Thyroid gland (tissue), 4 donors: Measurements from ENCODE around the gene LOXHD1. TPM values are rescaled to one million over a fixed set of nuclear protein-coding genes. Genes with fewer than 3 reads are reported as not detected.

Experiments used
- DNase-seq, 2 donors: peaks; one replicate each; pipeline ENCODE4 v3.0.0-alpha.2; 2019
- H3K27ac ChIP-seq, 3 donors: fragments of 200-600 bp; sonication (generic); 1 replicate in 2 of 3; 2 replicates in 1 of 3; pipeline ENCODE4 v1.5.1; 2016 to 2019; ENCODE audit warnings: mild to moderate bottlenecking in 1 of 3, moderate library complexity in 1 of 3
- H3K27me3 ChIP-seq: fragments of 200-600 bp; sonication (generic); one replicate; pipeline ENCODE4 v1.5.1; 2019
- H3K36me3 ChIP-seq, 2 donors: fragments of 200-600 bp; sonication (generic); one replicate each; pipeline ENCODE4 v1.5.1; 2016 to 2019
- H3K4me1 ChIP-seq, 2 donors: fragments of 200-600 bp; sonication (generic); one replicate each; pipeline ENCODE4 v1.5.1; 2017 to 2019
- H3K4me3 ChIP-seq, 3 donors: fragments of 200-600 bp; sonication (generic); replicated peaks in 1 of 3; 1 replicate in 2 of 3; 2 replicates in 1 of 3; pipeline ENCODE4 v1.5.1; 2016; ENCODE audit warnings: mild to moderate bottlenecking in 1 of 3
- H3K9me3 ChIP-seq: fragments of 200-600 bp; sonication (generic); one replicate; pipeline ENCODE4 v1.5.1; 2017
- POLR2A ChIP-seq, 2 donors: fragments of 450-650 bp; IDR thresholded peaks; one replicate each; pipeline ENCODE4 v1.6.1; 2017; ENCODE audit warnings: antibody characterized with exemption in 2 of 2, mild to moderate bottlenecking in 2 of 2, moderate library complexity in 1 of 2
- WGBS, 2 donors: methylation state at CpG; one replicate each; pipeline ENCODE4 v1.1.5; 2017; 5-methylcytosine and 5-hydroxymethylcytosine counted together
- intact Hi-C: fragments of 100-400 bp; cut with DNase I; formaldehyde crosslinking; loops from one replicate; pipeline ENCODE4 v1.15.1; 2023
- total RNA-seq, 4 donors: library from RNA; depleted of rRNA; stranded (reverse); fragments of >200 nt; gene quantifications; one replicate each; pipeline ENCODE4 v1.2.3, GENCODE V29; 2016
- TF ChIP-seq, protein P1 (sequence below), 6 experiments: fragments of 200-600 bp in 3 of 6; fragments of 450-650 bp in 3 of 6; sonication (generic) in 3 of 6; IDR thresholded peaks; one replicate each; pipeline ENCODE4 v1.5.1; 2016 to 2019; ENCODE audit warnings: antibody characterized with exemption in 6 of 6, mild to moderate bottlenecking in 2 of 6, inconsistent platforms in 1 of 6, moderate library complexity in 1 of 6

The LOXHD1 gene
- total RNA-seq, 4 donors from 2014 or later = 0.11 to 0.83 (median 0.32) TPM

DNA sequence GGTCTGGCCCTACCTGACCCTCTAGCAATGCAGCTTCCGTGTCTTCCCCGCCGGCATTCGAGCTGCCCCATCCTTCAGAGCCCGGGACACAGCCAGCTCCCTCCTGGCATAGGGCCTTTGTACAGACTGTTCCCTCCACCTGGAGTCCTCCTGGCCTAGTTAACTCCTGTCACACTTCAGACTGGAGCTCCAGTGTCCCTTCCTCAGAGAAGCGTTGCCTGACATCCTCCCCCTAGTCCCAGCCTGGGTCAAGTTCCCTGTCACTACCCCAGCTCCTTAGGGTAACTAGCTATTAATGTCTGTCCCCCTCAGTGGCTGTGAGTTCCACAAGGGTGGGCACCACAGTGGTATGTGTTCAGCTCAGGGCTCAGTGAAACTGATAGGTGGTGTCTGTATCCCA lies 45.5 kb upstream of the LOXHD1 start:
- no peak for TF ChIP-seq POLR2A (IDR thresholded peaks at IDR 0.05)
- TF ChIP-seq, protein P1, sequence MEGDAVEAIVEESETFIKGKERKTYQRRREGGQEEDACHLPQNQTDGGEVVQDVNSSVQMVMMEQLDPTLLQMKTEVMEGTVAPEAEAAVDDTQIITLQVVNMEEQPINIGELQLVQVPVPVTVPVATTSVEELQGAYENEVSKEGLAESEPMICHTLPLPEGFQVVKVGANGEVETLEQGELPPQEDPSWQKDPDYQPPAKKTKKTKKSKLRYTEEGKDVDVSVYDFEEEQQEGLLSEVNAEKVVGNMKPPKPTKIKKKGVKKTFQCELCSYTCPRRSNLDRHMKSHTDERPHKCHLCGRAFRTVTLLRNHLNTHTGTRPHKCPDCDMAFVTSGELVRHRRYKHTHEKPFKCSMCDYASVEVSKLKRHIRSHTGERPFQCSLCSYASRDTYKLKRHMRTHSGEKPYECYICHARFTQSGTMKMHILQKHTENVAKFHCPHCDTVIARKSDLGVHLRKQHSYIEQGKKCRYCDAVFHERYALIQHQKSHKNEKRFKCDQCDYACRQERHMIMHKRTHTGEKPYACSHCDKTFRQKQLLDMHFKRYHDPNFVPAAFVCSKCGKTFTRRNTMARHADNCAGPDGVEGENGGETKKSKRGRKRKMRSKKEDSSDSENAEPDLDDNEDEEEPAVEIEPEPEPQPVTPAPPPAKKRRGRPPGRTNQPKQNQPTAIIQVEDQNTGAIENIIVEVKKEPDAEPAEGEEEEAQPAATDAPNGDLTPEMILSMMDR (IDR thresholded peaks at IDR 0.05) = no peak
- Histone ChIP-seq H3K4me3 (no peak overlapping the region), H3K4me1 (no peaks in the 10 kb centered on the region), H3K36me3 (no peaks in the 10 kb centered on the region), H3K27ac (no peak overlapping the region), H3K9me3 (no peaks in the 10 kb centered on the region), H3K27me3 (no peaks in the 10 kb centered on the region)
- intact Hi-C loops = no loop called here
- 79 to 92% methylated on average over 6 of the region's 6 CpGs for WGBS, 2 donors
- DNase-seq = no peak

DNA sequence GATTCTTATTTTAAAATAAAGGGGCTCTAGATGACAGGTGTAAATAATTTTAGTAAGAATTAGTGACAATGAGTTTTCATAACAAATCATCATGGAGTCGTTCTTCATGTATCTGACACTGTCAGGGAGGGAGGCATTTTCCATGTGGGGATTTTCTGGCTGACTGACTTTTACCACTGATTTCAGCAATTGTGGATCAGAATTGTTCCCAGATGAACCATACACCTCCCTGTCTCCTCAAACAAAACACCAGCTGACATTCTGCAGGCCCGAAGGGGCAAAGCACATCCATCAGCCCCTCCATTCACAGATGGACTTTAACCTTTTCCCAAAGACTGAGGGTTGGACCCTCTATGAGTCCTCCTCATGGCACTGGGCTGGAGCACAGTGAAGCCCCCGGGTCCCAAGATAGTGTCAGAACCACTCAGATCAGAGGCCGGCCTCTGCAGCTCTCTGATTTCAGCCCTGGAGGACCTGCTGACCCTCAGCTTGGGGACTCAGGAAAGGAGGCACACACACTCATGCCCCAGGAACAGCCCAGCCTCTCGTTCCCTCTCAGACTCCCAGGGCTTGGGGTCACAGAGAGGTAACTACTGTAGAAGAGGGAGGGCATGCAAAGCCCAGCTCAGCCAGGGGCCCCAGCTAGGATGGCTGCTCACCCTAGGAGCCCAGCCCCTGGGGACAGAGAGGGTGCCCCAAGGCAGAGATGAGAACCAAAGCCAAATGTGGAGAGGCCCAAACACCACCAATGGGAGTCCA lies 43.2 kb upstream of the LOXHD1 start:
- no peaks in the 10 kb centered on the region for H3K36me3 ChIP-seq
- no peaks in the 10 kb centered on the region for H3K9me3 ChIP-seq
- no peak overlapping the region for H3K27ac ChIP-seq
- 62% methylated on average over 4 to 5 of the region's 5 CpGs for WGBS, 2 donors
- TF ChIP-seq, protein P1 (IDR thresholded peaks at IDR 0.05) = no peak
- TF ChIP-seq POLR2A (IDR thresholded peaks at IDR 0.05) = no peak
- intact Hi-C loops = no loop called here
- H3K4me1 ChIP-seq = no peaks in the 10 kb centered on the region
- H3K27me3 ChIP-seq = no peaks in the 10 kb centered on the region
- no peak for DNase-seq
- H3K4me3 ChIP-seq = no peak overlapping the region

DNA sequence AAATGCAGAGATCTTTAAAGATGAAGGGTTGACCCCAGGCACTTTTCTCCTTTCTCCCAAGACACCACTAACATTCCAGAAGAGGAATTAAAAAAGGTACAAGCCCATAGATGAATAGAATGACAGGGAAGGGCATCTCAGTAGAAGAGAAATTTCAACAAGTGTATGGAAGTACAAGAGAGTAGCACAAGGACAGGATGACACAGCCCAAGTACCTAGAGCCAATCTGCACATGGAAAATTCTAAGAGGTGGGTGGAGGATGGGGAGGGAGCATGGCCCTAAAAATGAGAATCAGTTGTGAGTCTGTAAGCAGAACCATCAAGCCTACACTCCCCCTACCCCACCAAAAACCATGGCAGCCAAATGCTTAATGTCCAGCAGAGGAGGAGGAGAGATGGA lies 39.7 kb upstream of the LOXHD1 start:
- Histone ChIP-seq H3K4me3 (no peak overlapping the region), H3K27ac (no peak overlapping the region), H3K4me1 (no peaks in the 10 kb centered on the region), H3K27me3 (no peaks in the 10 kb centered on the region), H3K36me3 (no peaks in the 10 kb centered on the region), H3K9me3 (no peaks in the 10 kb centered on the region)
- DNase-seq = no peak
- intact Hi-C loops = no loop called here
- TF ChIP-seq, protein P1 (IDR thresholded peaks at IDR 0.05) = no peak
- no peak for TF ChIP-seq POLR2A (IDR thresholded peaks at IDR 0.05)

DNA sequence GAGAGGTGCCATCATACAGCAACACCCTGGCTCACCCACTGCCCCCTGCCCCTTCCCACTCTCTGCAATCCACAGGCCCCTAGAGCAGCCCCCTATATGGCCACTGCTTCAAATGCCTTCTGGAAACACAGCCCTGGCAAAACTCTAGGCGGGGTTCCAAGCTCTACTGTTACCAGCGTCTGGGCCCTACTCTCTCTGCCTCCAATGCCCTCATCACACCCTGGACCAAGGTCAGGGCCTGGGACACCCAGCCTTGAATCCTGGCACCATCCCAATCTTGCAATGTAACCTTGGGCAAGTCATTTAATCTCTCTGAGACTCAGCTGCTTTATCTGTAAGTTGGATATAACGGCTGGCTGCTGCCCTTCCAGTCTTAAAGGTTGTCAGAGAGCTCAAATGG lies 39.2 kb upstream of the LOXHD1 start:
- Histone ChIP-seq H3K27ac (no peak overlapping the region), H3K9me3 (no peaks in the 10 kb centered on the region), H3K36me3 (no peaks in the 10 kb centered on the region), H3K27me3 (no peaks in the 10 kb centered on the region), H3K4me3 (no peak overlapping the region), H3K4me1 (no peaks in the 10 kb centered on the region)
- no peak for TF ChIP-seq POLR2A (IDR thresholded peaks at IDR 0.05)
- TF ChIP-seq, protein P1 (IDR thresholded peaks at IDR 0.05) = no peak
- intact Hi-C loops = no loop called here
- no peak for DNase-seq
- 74 to 84% methylated on average over 3 of the region's 3 CpGs for WGBS, 2 donors

DNA sequence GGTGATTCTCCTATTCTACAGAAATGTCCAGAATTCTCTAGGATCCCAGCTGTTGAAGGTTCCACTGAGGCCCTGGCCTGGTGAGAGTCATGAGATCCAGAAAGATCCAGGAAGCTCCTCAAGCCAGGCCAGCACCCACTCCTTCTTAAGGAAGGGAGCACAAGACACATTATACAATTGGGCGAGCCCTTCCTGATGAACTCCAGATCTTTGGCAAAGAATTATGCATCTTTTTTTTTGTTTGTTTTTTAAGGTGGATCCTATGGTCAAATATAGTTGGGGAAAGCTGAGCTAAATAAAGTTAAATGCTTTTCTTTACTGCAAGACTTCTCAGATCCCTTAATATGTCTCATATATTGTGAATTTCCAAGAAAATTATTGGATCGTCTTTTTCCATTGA lies 37.0 kb upstream of the LOXHD1 start:
- 73 to 90% methylated on average over 2 of the region's 2 CpGs for WGBS, 2 donors
- H3K27me3 ChIP-seq = no peaks in the 10 kb centered on the region
- intact Hi-C loops = no loop called here

More for the DNA sequence above, 37.0 kb upstream of the LOXHD1 start:
- Histone ChIP-seq H3K9me3 (no peaks in the 10 kb centered on the region), H3K4me1 (no peaks in the 10 kb centered on the region), H3K27ac (no peak overlapping the region), H3K4me3 (no peak overlapping the region), H3K36me3 (no peaks in the 10 kb centered on the region)
- DNase-seq = no peak
- no peak for TF ChIP-seq POLR2A (IDR thresholded peaks at IDR 0.05)
- TF ChIP-seq, protein P1 (IDR thresholded peaks at IDR 0.05) = no peak
